ENCODE measurements around the gene FYB1.

Gene FYB1

DNA sequence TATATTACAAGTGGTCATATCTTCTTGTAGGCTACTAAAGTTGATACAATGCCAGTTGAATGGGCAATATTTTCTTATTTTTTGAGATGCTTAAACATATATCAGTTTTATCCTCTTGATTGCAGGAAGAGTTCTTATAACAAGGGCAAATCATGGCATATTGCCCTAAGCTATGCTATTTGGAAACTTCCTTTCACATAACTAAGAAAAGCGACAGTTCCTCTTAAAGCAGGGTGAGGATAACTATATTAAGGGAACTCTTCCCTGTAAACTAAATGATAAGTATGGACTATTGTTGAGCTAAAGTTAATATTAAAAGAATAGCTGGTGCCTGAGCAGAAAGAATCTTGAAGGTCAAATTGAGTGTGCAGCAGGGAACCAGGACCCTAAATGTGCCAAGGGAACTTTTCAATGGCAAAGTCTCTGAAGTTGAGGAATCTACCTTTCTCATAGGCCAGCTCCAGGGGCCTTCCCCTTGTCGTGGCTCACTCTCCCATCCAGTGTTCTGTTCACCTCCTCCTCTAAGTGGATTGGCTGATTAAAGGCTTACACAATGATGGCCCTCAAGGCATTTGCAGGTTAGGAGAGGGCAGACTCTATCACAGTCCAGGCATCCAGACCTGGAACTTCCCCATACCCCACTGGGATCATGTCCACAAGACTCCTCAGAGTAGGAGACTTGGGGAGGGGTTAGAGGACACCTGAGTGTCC, 26.8 kb downstream of the FYB1 start:
- H2BK5ac ChIP-seq (ENCODE audit: low read depth, low read length, poor library complexity, severe bottlenecking), result no peak overlapping the region
- no peak overlapping the region for H2AFZ ChIP-seq (ENCODE audit: low read depth, low read length)
- no peaks in the 10 kb centered on the region for H3K9me3 ChIP-seq (ENCODE audit: control insufficient read depth, low read length)
- H2BK12ac ChIP-seq (ENCODE audit: low read length in 2 of 2), result no peak overlapping the region
- H3K27me3 ChIP-seq (ENCODE audit: control insufficient read depth in 1 of 2, insufficient read depth in 1 of 2, low read length in 2 of 2), result peaks cover 0 to 4% of the 10 kb centered on the region in 2 experiments
- no peak overlapping the region for H3K27ac ChIP-seq (ENCODE audit: low read length, poor library complexity, severe bottlenecking)
- no peak overlapping the region for H3K4me3 ChIP-seq (ENCODE audit: insufficient read depth in 1 of 2, low read depth in 1 of 2, low read length in 2 of 2)
- H3K4me1 ChIP-seq (ENCODE audit: control insufficient read depth, insufficient read depth, low read depth, low read length), result peaks cover 2% of the 10 kb centered on the region
- no peak overlapping the region for H2BK120ac ChIP-seq (ENCODE audit: low read depth, low read length)
- H4K8ac ChIP-seq (ENCODE audit: low read length), result no peak overlapping the region
- no peak overlapping the region for H3K23ac ChIP-seq (ENCODE audit: low read length in 2 of 2)
- no peak overlapping the region for H3K18ac ChIP-seq (ENCODE audit: low read depth in 1 of 2, low read length in 2 of 2)
- H3K36me3 ChIP-seq (ENCODE audit: control insufficient read depth in 1 of 2, insufficient read depth in 2 of 2, low read depth in 1 of 2, low read length in 2 of 2), result no peaks in the 10 kb centered on the region
- no peak for DNase-seq
- 83% methylated on average over 1 of the region's 2 CpGs for WGBS
- H2BK15ac ChIP-seq (ENCODE audit: low read depth, poor library complexity, severe bottlenecking), result no peak overlapping the region
- H3K14ac ChIP-seq (ENCODE audit: low read length in 2 of 2), result no peak overlapping the region
- no peak overlapping the region for H3K4ac ChIP-seq (ENCODE audit: low read depth in 1 of 2, low read length in 2 of 2)
- no peak overlapping the region for H2AK5ac ChIP-seq (ENCODE audit: low read length, severe bottlenecking)
- H3K9ac ChIP-seq (ENCODE audit: low read length), result no peak overlapping the region
- no peak overlapping the region for H4K91ac ChIP-seq (ENCODE audit: low read length)
- H3K4me2 ChIP-seq (ENCODE audit: low read length, poor library complexity, severe bottlenecking), result no peak overlapping the region
- no peaks in the 10 kb centered on the region for H3K79me1 ChIP-seq (replicated peaks; ENCODE audit: low read length, poor library complexity, severe bottlenecking)

DNA sequence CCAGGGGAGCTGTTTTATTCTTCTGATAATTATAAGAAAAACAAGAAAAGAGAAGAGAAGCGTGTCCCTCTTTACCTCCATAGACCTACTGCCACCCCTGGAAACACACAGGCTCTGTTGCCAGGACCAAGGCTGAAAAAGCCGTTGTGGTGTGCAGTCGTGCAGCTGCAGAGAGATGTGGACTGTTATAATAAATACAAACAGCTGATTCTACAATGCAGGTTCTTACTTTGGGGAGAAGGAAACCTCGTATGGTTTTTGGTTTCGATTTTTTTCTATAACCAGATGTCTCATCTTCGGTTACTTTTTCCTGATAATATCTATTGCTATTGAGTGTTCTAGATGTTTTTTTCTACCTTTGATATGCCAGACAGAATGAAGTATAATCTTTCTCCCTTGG, 28.1 kb downstream of the FYB1 start:
- H2BK5ac ChIP-seq (ENCODE audit: low read depth, low read length, poor library complexity, severe bottlenecking), result no peak overlapping the region
- H3K4me3 ChIP-seq (ENCODE audit: insufficient read depth in 1 of 2, low read depth in 1 of 2, low read length in 2 of 2), result no peak overlapping the region
- H3K9ac ChIP-seq (ENCODE audit: low read length), result no peak overlapping the region
- H2AK5ac ChIP-seq (ENCODE audit: low read length, severe bottlenecking), result no peak overlapping the region
- no peaks in the 10 kb centered on the region for H3K79me1 ChIP-seq (replicated peaks; ENCODE audit: low read length, poor library complexity, severe bottlenecking)
- H2BK12ac ChIP-seq (ENCODE audit: low read length in 2 of 2), result no peak overlapping the region
- H3K27ac ChIP-seq (ENCODE audit: low read length, poor library complexity, severe bottlenecking), result no peak overlapping the region
- H2AFZ ChIP-seq (ENCODE audit: low read depth, low read length), result no peak overlapping the region
- no peak overlapping the region for H4K8ac ChIP-seq (ENCODE audit: low read length)
- no peak overlapping the region for H3K14ac ChIP-seq (ENCODE audit: low read length in 2 of 2)
- WGBS, result 62% methylated on average over 2 of the region's 6 CpGs
- no peak overlapping the region for H2BK15ac ChIP-seq (ENCODE audit: low read depth, poor library complexity, severe bottlenecking)
- no peak overlapping the region for H3K4ac ChIP-seq (ENCODE audit: low read depth in 1 of 2, low read length in 2 of 2)
- DNase-seq, result no peak
- H3K27me3 ChIP-seq (ENCODE audit: control insufficient read depth in 1 of 2, insufficient read depth in 1 of 2, low read length in 2 of 2), result peaks cover 0 to 4% of the 10 kb centered on the region in 2 experiments
- peaks cover 2% of the 10 kb centered on the region for H3K4me1 ChIP-seq (ENCODE audit: control insufficient read depth, insufficient read depth, low read depth, low read length)
- no peaks in the 10 kb centered on the region for H3K36me3 ChIP-seq (ENCODE audit: control insufficient read depth in 1 of 2, insufficient read depth in 2 of 2, low read depth in 1 of 2, low read length in 2 of 2)
- H3K4me2 ChIP-seq (ENCODE audit: low read length, poor library complexity, severe bottlenecking), result no peak overlapping the region
- H3K23ac ChIP-seq (ENCODE audit: low read length in 2 of 2), result no peak overlapping the region
- no peak overlapping the region for H3K18ac ChIP-seq (ENCODE audit: low read depth in 1 of 2, low read length in 2 of 2)
- H4K91ac ChIP-seq (ENCODE audit: low read length), result no peak overlapping the region
- no peaks in the 10 kb centered on the region for H3K9me3 ChIP-seq (ENCODE audit: control insufficient read depth, low read length)
- no peak overlapping the region for H2BK120ac ChIP-seq (ENCODE audit: low read depth, low read length)

DNA sequence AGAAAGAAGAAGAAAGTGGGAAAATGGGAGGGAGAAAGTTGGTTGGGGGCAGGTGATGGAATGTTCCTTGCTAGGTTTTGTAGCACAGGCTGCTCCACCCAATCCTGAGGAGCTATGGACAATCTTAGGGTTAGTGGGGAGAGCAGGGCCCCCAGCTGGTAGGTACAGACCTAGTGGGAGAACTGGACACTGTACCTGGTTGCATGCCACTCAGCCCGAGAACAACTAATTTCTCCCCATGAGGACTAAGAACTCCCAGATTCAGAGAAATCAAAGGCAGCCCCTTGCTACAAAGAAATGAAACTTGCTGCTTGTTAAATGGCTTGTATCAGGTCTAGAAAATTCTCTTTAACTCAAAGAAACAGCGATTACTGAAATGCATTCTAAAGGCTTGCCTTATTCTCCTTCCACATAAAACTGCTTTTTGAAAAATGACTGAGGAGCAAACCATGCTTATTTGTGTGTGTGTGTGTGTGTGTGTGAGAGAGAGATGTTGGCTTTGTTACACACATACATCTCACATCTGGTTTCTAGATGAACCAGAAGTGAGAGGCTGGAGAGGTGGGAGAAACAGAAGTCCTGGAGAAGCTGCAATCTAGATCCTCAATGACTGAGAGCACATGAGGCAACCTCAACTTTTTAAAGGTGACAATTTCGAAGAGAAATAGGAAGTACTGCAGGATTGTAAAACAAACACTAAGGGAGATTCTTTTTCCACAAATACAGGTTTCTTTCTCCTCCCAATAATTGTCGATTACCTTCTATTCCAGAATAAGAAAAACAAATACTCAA, 28.9 kb downstream of the FYB1 start:
- Histone ChIP-seq H4K91ac (ENCODE audit: low read length) (no peak overlapping the region), H2AK5ac (ENCODE audit: low read length, severe bottlenecking) (no peak overlapping the region), H2BK5ac (ENCODE audit: low read depth, low read length, poor library complexity, severe bottlenecking) (no peak overlapping the region), H3K4me1 (ENCODE audit: control insufficient read depth, insufficient read depth, low read depth, low read length) (peaks cover 2% of the 10 kb centered on the region), H3K9me3 (ENCODE audit: control insufficient read depth, low read length) (no peaks in the 10 kb centered on the region), H3K4me3 (ENCODE audit: insufficient read depth in 1 of 2, low read depth in 1 of 2, low read length in 2 of 2) (no peak overlapping the region), H2BK120ac (ENCODE audit: low read depth, low read length) (no peak overlapping the region), H2AFZ (ENCODE audit: low read depth, low read length) (no peak overlapping the region), H2BK15ac (ENCODE audit: low read depth, poor library complexity, severe bottlenecking) (no peak overlapping the region), H3K27me3 (ENCODE audit: control insufficient read depth in 1 of 2, insufficient read depth in 1 of 2, low read length in 2 of 2) (peaks cover 0 to 4% of the 10 kb centered on the region in 2 experiments), H4K8ac (ENCODE audit: low read length) (no peak overlapping the region), H3K14ac (ENCODE audit: low read length in 2 of 2) (no peak overlapping the region), H3K9ac (ENCODE audit: low read length) (no peak overlapping the region), H3K23ac (ENCODE audit: low read length in 2 of 2) (no peak overlapping the region), H2BK12ac (ENCODE audit: low read length in 2 of 2) (no peak overlapping the region), H3K79me1 (replicated peaks; ENCODE audit: low read length, poor library complexity, severe bottlenecking) (no peaks in the 10 kb centered on the region), H3K27ac (ENCODE audit: low read length, poor library complexity, severe bottlenecking) (no peak overlapping the region), H3K4me2 (ENCODE audit: low read length, poor library complexity, severe bottlenecking) (no peak overlapping the region), H3K4ac (ENCODE audit: low read depth in 1 of 2, low read length in 2 of 2) (no peak overlapping the region), H3K18ac (ENCODE audit: low read depth in 1 of 2, low read length in 2 of 2) (no peak overlapping the region), H3K36me3 (ENCODE audit: control insufficient read depth in 1 of 2, insufficient read depth in 2 of 2, low read depth in 1 of 2, low read length in 2 of 2) (no peaks in the 10 kb centered on the region)
- WGBS, result no CpG with 5 or more reads among the region's 4 CpGs
- DNase-seq, result no peak

DNA sequence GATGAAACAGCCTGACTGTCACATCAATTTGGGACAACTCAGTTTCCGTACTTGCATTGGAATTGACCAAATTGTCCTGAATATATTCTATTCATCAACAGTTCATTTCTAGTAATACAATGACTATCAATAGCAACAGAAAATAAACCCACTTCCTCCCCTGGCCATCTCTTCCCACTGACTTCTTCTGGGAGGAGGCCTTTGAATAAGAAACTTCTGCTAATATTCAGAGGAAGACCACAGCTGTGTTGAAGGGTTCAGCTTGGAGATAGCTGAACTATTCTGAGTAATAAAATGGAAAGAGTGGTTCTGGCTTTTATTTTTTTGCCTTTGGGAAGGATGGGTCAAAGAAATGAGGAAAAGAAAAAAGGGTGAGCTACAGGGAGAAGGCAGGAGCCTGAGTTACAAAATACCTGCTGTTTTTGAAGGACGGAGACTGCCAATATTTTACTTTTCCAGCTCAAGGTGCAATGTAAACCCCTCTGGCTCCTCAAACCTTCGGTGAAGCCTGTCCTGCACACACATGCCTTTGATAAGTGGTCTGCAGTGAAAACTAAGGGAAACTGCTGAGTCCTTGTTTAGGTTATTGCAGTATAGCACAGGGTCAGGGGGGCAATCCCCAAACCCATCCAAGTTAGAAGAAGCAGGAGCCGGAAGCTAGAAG, 29.9 kb downstream of the FYB1 start:
- no peaks in the 10 kb centered on the region for H3K36me3 ChIP-seq (ENCODE audit: control insufficient read depth in 1 of 2, insufficient read depth in 2 of 2, low read depth in 1 of 2, low read length in 2 of 2)
- no peak overlapping the region for H3K4me2 ChIP-seq (ENCODE audit: low read length, poor library complexity, severe bottlenecking)
- WGBS, result 82% methylated on average over 4 of the region's 4 CpGs
- H2AK5ac ChIP-seq (ENCODE audit: low read length, severe bottlenecking), result no peak overlapping the region
- H4K91ac ChIP-seq (ENCODE audit: low read length), result no peak overlapping the region
- H2BK120ac ChIP-seq (ENCODE audit: low read depth, low read length), result no peak overlapping the region
- no peak overlapping the region for H3K14ac ChIP-seq (ENCODE audit: low read length in 2 of 2)
- no peak overlapping the region for H3K4me3 ChIP-seq (ENCODE audit: insufficient read depth in 1 of 2, low read depth in 1 of 2, low read length in 2 of 2)
- H3K4ac ChIP-seq (ENCODE audit: low read depth in 1 of 2, low read length in 2 of 2), result no peak overlapping the region
- DNase-seq, result no peak
- peaks cover 0 to 4% of the 10 kb centered on the region in 2 experiments for H3K27me3 ChIP-seq (ENCODE audit: control insufficient read depth in 1 of 2, insufficient read depth in 1 of 2, low read length in 2 of 2)
- H3K4me1 ChIP-seq (ENCODE audit: control insufficient read depth, insufficient read depth, low read depth, low read length), result peaks cover 2% of the 10 kb centered on the region
- H3K79me1 ChIP-seq (replicated peaks; ENCODE audit: low read length, poor library complexity, severe bottlenecking), result no peaks in the 10 kb centered on the region
- H2BK5ac ChIP-seq (ENCODE audit: low read depth, low read length, poor library complexity, severe bottlenecking), result no peak overlapping the region
- H3K9me3 ChIP-seq (ENCODE audit: control insufficient read depth, low read length), result no peaks in the 10 kb centered on the region
- no peak overlapping the region for H2BK12ac ChIP-seq (ENCODE audit: low read length in 2 of 2)
- no peak overlapping the region for H2AFZ ChIP-seq (ENCODE audit: low read depth, low read length)
- H3K9ac ChIP-seq (ENCODE audit: low read length), result no peak overlapping the region
- no peak overlapping the region for H3K18ac ChIP-seq (ENCODE audit: low read depth in 1 of 2, low read length in 2 of 2)
- H3K23ac ChIP-seq (ENCODE audit: low read length in 2 of 2), result no peak overlapping the region
- H4K8ac ChIP-seq (ENCODE audit: low read length), result no peak overlapping the region
- H2BK15ac ChIP-seq (ENCODE audit: low read depth, poor library complexity, severe bottlenecking), result no peak overlapping the region
- H3K27ac ChIP-seq (ENCODE audit: low read length, poor library complexity, severe bottlenecking), result no peak overlapping the region
